Lower leg skin (tissue), 3 donors: ENCODE measurements around the gene IKZF1.

Experiments
- POLR2A ChIP-seq, 2 donors: fragments of 450-650 bp; IDR thresholded peaks; one replicate each; pipeline ENCODE4 v1.6.1; 2016 to 2017; ENCODE audit warnings: antibody characterized with exemption in 2 of 2, mild to moderate bottlenecking in 1 of 2, moderate library complexity in 1 of 2
- TF ChIP-seq, protein P1 (sequence below), 3 donors: fragments of 450-650 bp; IDR thresholded peaks; one replicate each; pipeline ENCODE4 v1.5.1; 2016; ENCODE audit warnings: antibody characterized with exemption in 3 of 3, mild to moderate bottlenecking in 3 of 3, moderate library complexity in 2 of 3

DNA sequence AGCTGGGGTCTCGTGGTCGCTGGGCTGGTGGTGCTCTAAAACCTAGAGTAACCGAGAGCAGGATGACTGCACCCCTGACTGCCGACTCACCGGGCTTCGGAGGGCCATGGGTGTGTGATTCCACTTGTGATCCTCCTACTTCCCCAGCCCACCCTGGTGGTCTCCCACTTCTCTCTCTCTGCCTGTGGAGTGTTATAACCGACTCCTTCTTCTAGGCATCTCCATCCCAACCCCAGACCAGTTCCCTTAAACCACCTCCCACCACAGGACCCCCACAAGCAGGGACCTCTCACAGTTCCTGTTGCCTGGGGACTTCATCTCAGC, 52.4 kb downstream of the IKZF1 start:
- TF ChIP-seq, protein P1, sequence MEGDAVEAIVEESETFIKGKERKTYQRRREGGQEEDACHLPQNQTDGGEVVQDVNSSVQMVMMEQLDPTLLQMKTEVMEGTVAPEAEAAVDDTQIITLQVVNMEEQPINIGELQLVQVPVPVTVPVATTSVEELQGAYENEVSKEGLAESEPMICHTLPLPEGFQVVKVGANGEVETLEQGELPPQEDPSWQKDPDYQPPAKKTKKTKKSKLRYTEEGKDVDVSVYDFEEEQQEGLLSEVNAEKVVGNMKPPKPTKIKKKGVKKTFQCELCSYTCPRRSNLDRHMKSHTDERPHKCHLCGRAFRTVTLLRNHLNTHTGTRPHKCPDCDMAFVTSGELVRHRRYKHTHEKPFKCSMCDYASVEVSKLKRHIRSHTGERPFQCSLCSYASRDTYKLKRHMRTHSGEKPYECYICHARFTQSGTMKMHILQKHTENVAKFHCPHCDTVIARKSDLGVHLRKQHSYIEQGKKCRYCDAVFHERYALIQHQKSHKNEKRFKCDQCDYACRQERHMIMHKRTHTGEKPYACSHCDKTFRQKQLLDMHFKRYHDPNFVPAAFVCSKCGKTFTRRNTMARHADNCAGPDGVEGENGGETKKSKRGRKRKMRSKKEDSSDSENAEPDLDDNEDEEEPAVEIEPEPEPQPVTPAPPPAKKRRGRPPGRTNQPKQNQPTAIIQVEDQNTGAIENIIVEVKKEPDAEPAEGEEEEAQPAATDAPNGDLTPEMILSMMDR (IDR thresholded peaks at IDR 0.05), result no peak
- no peak for TF ChIP-seq POLR2A (IDR thresholded peaks at IDR 0.05)
